Caco-2 (cell line): ENCODE measurements around the gene BCAS3. TPM values are rescaled to one million over a fixed set of nuclear protein-coding genes. Genes with fewer than 3 reads are reported as not detected.

Experiments
- BruUV-seq: library from RNA; stranded (reverse); fragments of 400-500 nt; replicated peaks from 2 replicates; lab custom pipeline; 2021; lab: Mats Ljungman, UMichigan
- CTCF ChIA-PET: fragments of 300-600 bp; sonication (Branson Sonifier 250); formaldehyde crosslinking; loops from one replicate; lab custom pipeline; 2022; ENCODE audit warnings: antibody characterized with exemption; lab: Charles Lee
- POLR2A ChIA-PET: fragments of 300-600 bp; sonication (Branson Sonifier 250); formaldehyde crosslinking; loops from one replicate; lab custom pipeline; 2022; ENCODE audit warnings: antibody characterized with exemption; lab: Charles Lee
- DNase-seq, 2 experiments: peaks; one replicate each; pipeline versions ENCODE4 v3.0.0 to v3.0.0-alpha.2; 2020 to 2022
- H3K27me3 ChIP-seq: replicated peaks from 2 replicates; pipeline ENCODE4 v1.6.0; 2011; ENCODE audit warnings: low read length; ENCODE audit not compliant: control insufficient read depth, insufficient read depth
- H3K36me3 ChIP-seq: 2 replicates; pipeline ENCODE4 v1.5.1; 2011; ENCODE audit warnings: low read length; ENCODE audit not compliant: control insufficient read depth, insufficient read depth
- H3K4me1 ChIP-seq: fragments of 250-450 bp; sonication (Bioruptor Pico); 2 replicates; pipeline ENCODE4 v1.5.1; 2020; ENCODE audit warnings: mild to moderate bottlenecking
- H3K4me3 ChIP-seq: 2 replicates; pipeline ENCODE4 v1.5.1; 2011; ENCODE audit warnings: low read depth, mild to moderate bottlenecking, control low read depth, low read length
- H3K9me3 ChIP-seq: fragments of 250-450 bp; sonication (Bioruptor Pico); 2 replicates; pipeline ENCODE4 v1.5.1; 2020; ENCODE audit warnings: mild to moderate bottlenecking, moderate library complexity
- H3K27ac Mint-ChIP-seq: one replicate; pipeline ENCODE4 v1.8.0; 2022; ENCODE audit warnings: mixed read lengths; ENCODE audit not compliant: unreplicated experiment
- H3K27me3 Mint-ChIP-seq: one replicate; pipeline ENCODE4 v1.8.0; 2022; ENCODE audit warnings: mixed read lengths; ENCODE audit not compliant: insufficient read depth, unreplicated experiment
- H3K36me3 Mint-ChIP-seq: one replicate; pipeline ENCODE4 v1.8.0; 2022; ENCODE audit warnings: mild to moderate bottlenecking, mixed read lengths; ENCODE audit not compliant: insufficient read depth, unreplicated experiment
- H3K4me1 Mint-ChIP-seq: one replicate; pipeline ENCODE4 v1.8.0; 2022; ENCODE audit warnings: low read depth, mixed read lengths; ENCODE audit not compliant: unreplicated experiment
- H3K4me3 Mint-ChIP-seq: one replicate; pipeline ENCODE4 v1.8.0; 2022; ENCODE audit warnings: mild to moderate bottlenecking, moderate library complexity, mixed read lengths; ENCODE audit not compliant: unreplicated experiment
- H3K9me3 Mint-ChIP-seq: one replicate; pipeline ENCODE4 v1.8.0; 2022; ENCODE audit warnings: mixed read lengths; ENCODE audit not compliant: unreplicated experiment
- intact Hi-C: fragments of 100-400 bp; cut with micrococcal nuclease; formaldehyde crosslinking; loops from one replicate; pipeline ENCODE4 v1.10.0; 2022; ENCODE audit not compliant: unreplicated experiment
- total RNA-seq: library from RNA; stranded (reverse); gene quantifications from 2 replicates; pipeline ENCODE4 v1.2.3, GENCODE V29; 2022
- TF ChIP-seq, protein P1 (sequence below), 2 experiments: fragments of 200-600 bp in 1 of 2; IDR thresholded peaks; 1 replicate in 1 of 2; 2 replicates in 1 of 2; pipeline versions ENCODE4 v1.5.1 to v1.8.0; 2011 to 2022; ENCODE audit warnings: antibody characterized with exemption in 1 of 2, control low read depth in 1 of 2, inconsistent platforms in 1 of 2, low read depth in 1 of 2, low read length in 1 of 2, mild to moderate bottlenecking in 1 of 2, moderate library complexity in 1 of 2; ENCODE audit not compliant: insufficient read depth in 1 of 2, severe bottlenecking in 1 of 2, unreplicated experiment in 1 of 2

The BCAS3 gene
- total RNA-seq, 1 experiment from 2014 or later = 44.1 TPM

GRCh38 chr17:60832631-60833030 lies 155.0 kb downstream of the BCAS3 start:
- no peak overlapping the region for H3K27ac Mint-ChIP-seq
- no peak overlapping the region for H3K4me3 Mint-ChIP-seq
- no peaks in the 10 kb centered on the region for H3K4me1 Mint-ChIP-seq
- BruUV-seq = no TSS peak
- intact Hi-C loops = no loop called here
- H3K36me3 Mint-ChIP-seq = no peaks in the 10 kb centered on the region
- H3K27me3 Mint-ChIP-seq = peaks cover 14% of the 10 kb centered on the region
- CTCF ChIA-PET = no interaction called here
- DNase-seq = no peak
- POLR2A ChIA-PET = no interaction called here
- Histone ChIP-seq H3K27me3 (no peaks in the 10 kb centered on the region), H3K9me3 (no peaks in the 10 kb centered on the region), H3K4me3 (no peak overlapping the region), H3K36me3 (no peaks in the 10 kb centered on the region), H3K4me1 (no peaks in the 10 kb centered on the region; the same call in 1 of the 2 replicates)
- H3K9me3 Mint-ChIP-seq = no peaks in the 10 kb centered on the region
- TF ChIP-seq, protein P1, sequence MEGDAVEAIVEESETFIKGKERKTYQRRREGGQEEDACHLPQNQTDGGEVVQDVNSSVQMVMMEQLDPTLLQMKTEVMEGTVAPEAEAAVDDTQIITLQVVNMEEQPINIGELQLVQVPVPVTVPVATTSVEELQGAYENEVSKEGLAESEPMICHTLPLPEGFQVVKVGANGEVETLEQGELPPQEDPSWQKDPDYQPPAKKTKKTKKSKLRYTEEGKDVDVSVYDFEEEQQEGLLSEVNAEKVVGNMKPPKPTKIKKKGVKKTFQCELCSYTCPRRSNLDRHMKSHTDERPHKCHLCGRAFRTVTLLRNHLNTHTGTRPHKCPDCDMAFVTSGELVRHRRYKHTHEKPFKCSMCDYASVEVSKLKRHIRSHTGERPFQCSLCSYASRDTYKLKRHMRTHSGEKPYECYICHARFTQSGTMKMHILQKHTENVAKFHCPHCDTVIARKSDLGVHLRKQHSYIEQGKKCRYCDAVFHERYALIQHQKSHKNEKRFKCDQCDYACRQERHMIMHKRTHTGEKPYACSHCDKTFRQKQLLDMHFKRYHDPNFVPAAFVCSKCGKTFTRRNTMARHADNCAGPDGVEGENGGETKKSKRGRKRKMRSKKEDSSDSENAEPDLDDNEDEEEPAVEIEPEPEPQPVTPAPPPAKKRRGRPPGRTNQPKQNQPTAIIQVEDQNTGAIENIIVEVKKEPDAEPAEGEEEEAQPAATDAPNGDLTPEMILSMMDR (IDR thresholded peaks at IDR 0.05; ENCODE audit: insufficient read depth in 1 of 2, low read depth in 1 of 2, low read length in 1 of 2, severe bottlenecking in 1 of 2, unreplicated experiment in 1 of 2) = no peak

DNA sequence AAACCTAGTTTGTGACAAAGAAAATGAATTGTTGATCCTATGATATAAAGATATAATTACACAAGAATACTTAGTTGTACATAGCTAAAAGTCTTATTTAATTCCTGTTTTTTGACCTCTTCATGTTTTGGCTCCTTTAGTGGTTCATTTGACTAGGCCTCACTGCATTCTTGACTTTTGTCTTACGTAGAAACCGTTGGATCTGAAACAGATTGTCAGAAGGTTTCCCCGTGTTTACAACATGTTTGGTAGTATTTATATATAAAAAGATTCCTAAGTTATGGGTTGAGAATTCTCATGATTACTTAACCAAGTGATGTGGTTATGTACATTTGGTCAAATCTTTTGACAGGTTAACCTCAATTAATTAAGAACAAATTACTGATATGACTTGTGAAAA lies 162.8 kb downstream of the BCAS3 start:
- no peak overlapping the region for H3K27ac Mint-ChIP-seq

GRCh38 chr17:60845012-60845411 lies 167.4 kb downstream of the BCAS3 start:
- H3K27ac Mint-ChIP-seq = no peak overlapping the region
- peaks cover 2% of the 10 kb centered on the region for H3K27me3 Mint-ChIP-seq
- Histone ChIP-seq H3K27me3 (no peaks in the 10 kb centered on the region), H3K36me3 (no peaks in the 10 kb centered on the region), H3K9me3 (no peaks in the 10 kb centered on the region), H3K4me3 (no peak overlapping the region), H3K4me1 (no peaks in the 10 kb centered on the region)
- intact Hi-C loops = no loop called here
- H3K9me3 Mint-ChIP-seq = no peaks in the 10 kb centered on the region
- H3K4me3 Mint-ChIP-seq = no peak overlapping the region
- no peaks in the 10 kb centered on the region for H3K36me3 Mint-ChIP-seq
- ChIA-PET CTCF (no interaction called here), POLR2A (no interaction called here)
- BruUV-seq = no TSS peak
- DNase-seq = no peak
- TF ChIP-seq, protein P1 (IDR thresholded peaks at IDR 0.05; ENCODE audit: insufficient read depth in 1 of 2, low read depth in 1 of 2, low read length in 1 of 2, severe bottlenecking in 1 of 2, unreplicated experiment in 1 of 2) = no peak
- no peaks in the 10 kb centered on the region for H3K4me1 Mint-ChIP-seq

More for the DNA sequence above, 162.8 kb downstream of the BCAS3 start:
- no peak for DNase-seq
- ChIA-PET CTCF (no interaction called here), POLR2A (interaction anchor here (0.6 kb wide), 1 partner anchor 298 kb away, joined by 11 read pairs; no protein-coding TSS in a partner anchor)
- intact Hi-C loops = no loop called here
- Histone ChIP-seq H3K4me3 (no peak overlapping the region), H3K36me3 (no peaks in the 10 kb centered on the region), H3K9me3 (no peaks in the 10 kb centered on the region), H3K4me1 (no peaks in the 10 kb centered on the region), H3K27me3 (no peaks in the 10 kb centered on the region)
- no peak overlapping the region for H3K4me3 Mint-ChIP-seq
- TF ChIP-seq, protein P1 (IDR thresholded peaks at IDR 0.05; ENCODE audit: insufficient read depth in 1 of 2, low read depth in 1 of 2, low read length in 1 of 2, severe bottlenecking in 1 of 2, unreplicated experiment in 1 of 2) = no peak
- no TSS peak for BruUV-seq
- H3K27me3 Mint-ChIP-seq = peaks cover 7% of the 10 kb centered on the region
- H3K36me3 Mint-ChIP-seq = no peaks in the 10 kb centered on the region
- no peaks in the 10 kb centered on the region for H3K4me1 Mint-ChIP-seq
- no peaks in the 10 kb centered on the region for H3K9me3 Mint-ChIP-seq
